Measurements from ENCODE around the gene CEP85L.

The CEP85L gene

GRCh38 chr6:118535176-118535844, 116.1 kb downstream of the CEP85L start:
- DNase-seq = no peak

GRCh38 chr6:118530942-118531341, 120.4 kb downstream of the CEP85L start:
- no peak for DNase-seq

- no peak for DNase-seq
Measured at GRCh38 chr6:118529756-118530155, 121.6 kb downstream of the CEP85L start.

- DNase-seq = no peak
Measured at GRCh38 chr6:118528129-118528528, 123.3 kb downstream of the CEP85L start.

- peak; percentile 37 for DNase-seq
Measured at GRCh38 chr6:118525913-118526780, 125.2 kb downstream of the CEP85L start.

- no peak for DNase-seq
Measured at GRCh38 chr6:118524686-118525085, 126.7 kb downstream of the CEP85L start.

GRCh38 chr6:118523216-118523615, 128.2 kb downstream of the CEP85L start:
- no peak for DNase-seq

- no peak for DNase-seq
Measured at GRCh38 chr6:118522422-118522821, 129.0 kb downstream of the CEP85L start.

GRCh38 chr6:118514689-118515088, 136.7 kb downstream of the CEP85L start:
- DNase-seq = no peak

- no peak for DNase-seq
Measured at GRCh38 chr6:118511930-118512715, 139.3 kb downstream of the CEP85L start.

GRCh38 chr6:118509009-118509617, 142.3 kb downstream of the CEP85L start:
- DNase-seq = peak; percentile 58

- no peak for DNase-seq
Measured at GRCh38 chr6:118507636-118508035, 143.8 kb downstream of the CEP85L start.

GRCh38 chr6:118506071-118506638, 145.2 kb downstream of the CEP85L start:
- no peak for DNase-seq

- DNase-seq = no peak
Measured at GRCh38 chr6:118505656-118506055, 145.7 kb downstream of the CEP85L start.

GRCh38 chr6:118504611-118505010, 146.8 kb downstream of the CEP85L start:
- no peak for DNase-seq

- DNase-seq = no peak
Measured at GRCh38 chr6:118502169-118502568, 149.2 kb downstream of the CEP85L start.

- no peak for DNase-seq
Measured at GRCh38 chr6:118501765-118502164, 149.6 kb downstream of the CEP85L start.

- DNase-seq = no peak
Measured at GRCh38 chr6:118501099-118501498, 150.3 kb downstream of the CEP85L start.

- no peak for DNase-seq
Measured at GRCh38 chr6:118500130-118501015, 151.0 kb downstream of the CEP85L start.

GRCh38 chr6:118495485-118496280, 155.7 kb downstream of the CEP85L start:
- DNase-seq = no peak

- DNase-seq = no peak
Measured at GRCh38 chr6:118494091-118494490, 157.3 kb downstream of the CEP85L start.
